Breast epithelium (tissue), 4 donors: ENCODE results near the gene MYOF. TPM values are rescaled to one million over a fixed set of nuclear protein-coding genes. Genes with fewer than 3 reads are reported as not detected.

Experiments
- DNase-seq, 2 donors: peaks; one replicate each; pipeline ENCODE4 v3.0.0-alpha.2; 2019; ENCODE audit warnings: low spot score in 2 of 2
- H3K27ac ChIP-seq, 2 donors: fragments of 200-600 bp; sonication (generic) in 1 of 2; one replicate each; pipeline ENCODE4 v1.5.1; 2016 to 2019; ENCODE audit warnings: mild to moderate bottlenecking in 1 of 2
- H3K27me3 ChIP-seq, 2 donors: fragments of 200-600 bp; sonication (generic) in 1 of 2; one replicate each; pipeline versions ENCODE4 v1.5.1 to v1.6.0; 2017 to 2019; ENCODE audit warnings: control low read depth in 1 of 2, mild to moderate bottlenecking in 1 of 2
- H3K36me3 ChIP-seq: fragments of 200-600 bp; one replicate; pipeline ENCODE4 v1.5.1; 2019
- H3K4me1 ChIP-seq, 2 donors: fragments of 200-600 bp; sonication (generic); one replicate each; pipeline ENCODE4 v1.5.1; 2016 to 2019; ENCODE audit warnings: control low read depth in 1 of 2
- H3K4me3 ChIP-seq, 3 donors: fragments of 200-600 bp; sonication (generic); 1 replicate in 2 of 3; 2 replicates in 1 of 3; pipeline ENCODE4 v1.5.1; 2016 to 2019; ENCODE audit warnings: mild to moderate bottlenecking in 3 of 3, moderate library complexity in 2 of 3
- H3K9me3 ChIP-seq, 2 donors: fragments of 200-600 bp; sonication (generic) in 1 of 2; one replicate each; pipeline ENCODE4 v1.5.1; 2016 to 2019; ENCODE audit warnings: control low read depth in 1 of 2
- POLR2A ChIP-seq: fragments of 450-650 bp; IDR thresholded peaks from one replicate; pipeline ENCODE4 v1.6.1; 2016; ENCODE audit warnings: antibody characterized with exemption, mild to moderate bottlenecking, moderate library complexity
- POLR2AphosphoS5 ChIP-seq, 3 donors: sonication (generic); formaldehyde crosslinking; IDR thresholded peaks; one replicate each; pipeline ENCODE4 v1.6.1; 2017; ENCODE audit warnings: antibody characterized with exemption in 3 of 3
- intact Hi-C: fragments of 100-400 bp; cut with DNase I; formaldehyde crosslinking; loops from one replicate; pipeline ENCODE4 v1.15.1; 2023; ENCODE audit warnings: low total_unique reads
- total RNA-seq, 3 donors: library from RNA; depleted of rRNA; stranded (reverse); fragments of >200 nt; gene quantifications; one replicate each; pipeline ENCODE4 v1.1.0, GENCODE V29; 2016
- TF ChIP-seq, protein P1 (sequence below), 3 donors: fragments of 450-650 bp; IDR thresholded peaks; one replicate each; pipeline ENCODE4 v1.5.1; 2016 to 2017; ENCODE audit warnings: antibody characterized with exemption in 3 of 3, mild to moderate bottlenecking in 3 of 3, moderate library complexity in 3 of 3

Gene MYOF
- total RNA-seq, 3 donors from 2014 or later, result 118 to 131 (median 130) TPM

DNA sequence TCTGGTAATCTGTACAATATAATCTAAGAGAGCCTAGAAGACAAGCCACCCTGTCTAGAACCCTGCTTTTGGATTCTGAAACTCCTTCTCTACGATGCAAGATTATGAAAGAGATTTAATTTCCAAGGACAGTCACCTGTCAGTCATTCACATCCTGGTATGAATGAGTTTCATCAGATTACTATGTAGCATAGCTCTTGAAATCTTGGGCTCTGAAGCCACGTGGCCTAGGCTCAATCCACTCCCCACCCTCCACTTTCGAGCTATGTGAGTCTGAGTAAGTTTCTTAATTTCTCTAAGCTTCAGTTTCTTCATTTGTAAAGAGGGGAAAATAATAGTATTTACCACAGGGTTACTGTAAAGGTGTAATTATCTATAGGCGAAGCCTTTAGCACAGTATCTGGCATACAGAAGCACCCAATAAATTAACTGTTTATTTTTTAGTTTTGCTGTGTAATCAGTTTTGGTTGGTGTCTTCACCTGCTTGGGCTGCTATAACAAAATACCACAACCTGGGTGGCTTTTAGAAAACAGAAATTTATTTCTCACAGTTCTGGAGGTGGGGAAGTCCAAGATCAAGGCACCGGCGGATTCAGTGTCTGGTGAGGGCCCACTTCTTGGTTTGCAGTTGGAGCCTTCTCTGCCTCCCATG, 71.3 kb downstream of the MYOF start:
- DNase-seq, result no peak
- no peaks in the 10 kb centered on the region for H3K27me3 ChIP-seq
- intact Hi-C loops, result no loop called here

GRCh38 chr10:93408783-93409182, 73.4 kb downstream of the MYOF start:
- TF ChIP-seq, protein P1, sequence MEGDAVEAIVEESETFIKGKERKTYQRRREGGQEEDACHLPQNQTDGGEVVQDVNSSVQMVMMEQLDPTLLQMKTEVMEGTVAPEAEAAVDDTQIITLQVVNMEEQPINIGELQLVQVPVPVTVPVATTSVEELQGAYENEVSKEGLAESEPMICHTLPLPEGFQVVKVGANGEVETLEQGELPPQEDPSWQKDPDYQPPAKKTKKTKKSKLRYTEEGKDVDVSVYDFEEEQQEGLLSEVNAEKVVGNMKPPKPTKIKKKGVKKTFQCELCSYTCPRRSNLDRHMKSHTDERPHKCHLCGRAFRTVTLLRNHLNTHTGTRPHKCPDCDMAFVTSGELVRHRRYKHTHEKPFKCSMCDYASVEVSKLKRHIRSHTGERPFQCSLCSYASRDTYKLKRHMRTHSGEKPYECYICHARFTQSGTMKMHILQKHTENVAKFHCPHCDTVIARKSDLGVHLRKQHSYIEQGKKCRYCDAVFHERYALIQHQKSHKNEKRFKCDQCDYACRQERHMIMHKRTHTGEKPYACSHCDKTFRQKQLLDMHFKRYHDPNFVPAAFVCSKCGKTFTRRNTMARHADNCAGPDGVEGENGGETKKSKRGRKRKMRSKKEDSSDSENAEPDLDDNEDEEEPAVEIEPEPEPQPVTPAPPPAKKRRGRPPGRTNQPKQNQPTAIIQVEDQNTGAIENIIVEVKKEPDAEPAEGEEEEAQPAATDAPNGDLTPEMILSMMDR (IDR thresholded peaks at IDR 0.05), result no peak
- no peak for TF ChIP-seq POLR2AphosphoS5 (IDR thresholded peaks at IDR 0.05)
- TF ChIP-seq POLR2A, result no peak
- Histone ChIP-seq H3K4me3 (no peak overlapping the region), H3K4me1 (no peaks in the 10 kb centered on the region), H3K36me3 (no peaks in the 10 kb centered on the region), H3K9me3 (no peaks in the 10 kb centered on the region), H3K27me3 (no peaks in the 10 kb centered on the region), H3K27ac (no peak overlapping the region)
- intact Hi-C loops, result no loop called here
- no peak for DNase-seq

More for the DNA sequence above, 71.3 kb downstream of the MYOF start:
- H3K4me1 ChIP-seq, result no peaks in the 10 kb centered on the region
- no peaks in the 10 kb centered on the region for H3K36me3 ChIP-seq
- H3K9me3 ChIP-seq, result no peaks in the 10 kb centered on the region
- H3K4me3 ChIP-seq, result no peak overlapping the region
- TF ChIP-seq POLR2AphosphoS5 (IDR thresholded peaks at IDR 0.05) (no peak), POLR2A (no peak)
- TF ChIP-seq, protein P1 (IDR thresholded peaks at IDR 0.05), result no peak
- H3K27ac ChIP-seq, result no peak overlapping the region

DNA sequence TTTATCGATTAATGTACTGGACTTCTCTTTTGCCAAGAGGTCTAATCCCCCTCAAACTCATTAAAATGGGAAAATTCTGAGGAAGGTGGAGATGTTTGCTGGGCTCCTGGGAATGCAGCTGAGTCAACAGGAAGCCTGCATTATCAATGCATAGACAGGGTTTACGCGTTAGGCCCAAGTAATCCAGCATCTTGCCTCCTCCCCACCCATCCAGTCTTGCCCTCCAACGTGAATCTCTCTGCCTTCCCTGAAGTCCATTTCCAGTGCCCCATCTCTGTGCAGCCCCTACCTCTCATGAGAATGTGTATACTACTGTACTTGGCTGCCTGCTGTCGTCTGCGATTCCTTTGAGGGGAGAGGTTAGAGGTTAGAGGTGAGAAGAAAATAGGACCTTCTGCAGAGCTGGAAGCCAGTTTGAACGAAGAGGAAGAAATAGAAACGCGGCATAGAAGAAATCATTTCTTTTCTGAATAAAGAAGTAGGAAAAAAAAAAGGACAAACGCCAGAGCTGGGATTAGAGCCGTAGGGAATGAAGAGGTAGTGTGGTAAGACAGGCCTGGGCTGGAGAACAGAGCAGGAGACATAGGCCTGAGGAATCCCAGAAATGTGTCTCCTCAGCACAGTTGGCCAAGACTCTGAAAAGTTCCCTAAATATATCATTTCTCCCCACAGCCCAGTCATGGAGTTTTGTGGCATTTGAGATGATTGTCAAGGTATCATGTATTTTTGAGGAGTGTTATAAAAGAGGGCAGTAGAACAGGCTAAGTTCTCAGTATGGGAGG, 75.6 kb downstream of the MYOF start:
- Histone ChIP-seq H3K4me1 (no peaks in the 10 kb centered on the region), H3K9me3 (no peaks in the 10 kb centered on the region), H3K4me3 (no peak overlapping the region), H3K27me3 (no peaks in the 10 kb centered on the region), H3K36me3 (no peaks in the 10 kb centered on the region), H3K27ac (peak overlapping the region; percentile 65 to 78)
- DNase-seq, result peak in 1 of 2 donors; percentile 51
- intact Hi-C loops, result no loop called here
- TF ChIP-seq POLR2AphosphoS5 (IDR thresholded peaks at IDR 0.05) (no peak), POLR2A (no peak)
- TF ChIP-seq, protein P1 (IDR thresholded peaks at IDR 0.05), result no peak

DNA sequence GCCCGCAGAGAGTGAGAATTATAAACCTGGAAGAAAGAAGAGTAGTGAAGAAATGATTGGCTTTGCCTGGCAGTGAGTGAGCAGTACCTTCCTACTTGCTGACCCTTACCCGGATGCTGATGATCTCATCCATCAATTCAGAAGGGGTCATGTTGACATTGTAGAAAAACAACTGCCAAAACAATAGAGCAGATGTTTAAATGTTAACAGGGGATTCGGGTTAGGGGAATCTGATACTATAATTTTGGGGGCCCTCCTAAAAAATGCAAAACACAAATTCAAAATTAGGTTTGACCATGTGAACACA, 78.1 kb downstream of the MYOF start:
- DNase-seq, result no peak
- Histone ChIP-seq H3K4me1 (no peaks in the 10 kb centered on the region), H3K36me3 (no peaks in the 10 kb centered on the region), H3K27ac (peak overlapping the region in 1 of 2 donors; percentile 53), H3K9me3 (no peaks in the 10 kb centered on the region), H3K27me3 (no peaks in the 10 kb centered on the region), H3K4me3 (no peak overlapping the region)
- intact Hi-C loops, result no loop called here
- no peak for TF ChIP-seq POLR2AphosphoS5 (IDR thresholded peaks at IDR 0.05)
- TF ChIP-seq POLR2A, result no peak
- TF ChIP-seq, protein P1 (IDR thresholded peaks at IDR 0.05), result no peak
